Transverse colon (tissue), 3 donors: ENCODE measurements around the gene CTDP1.

ENCODE experiments used
- CTCF ChIP-seq, 5 experiments: fragments of 200-600 bp in 3 of 5; fragments of 450-650 bp in 2 of 5; sonication (generic) in 3 of 5; IDR thresholded peaks; 1 replicate in 2 of 5; 2 replicates in 3 of 5; pipeline ENCODE4 v1.5.1; 2016 to 2017; ENCODE audit warnings: antibody characterized with exemption in 5 of 5, inconsistent platforms in 3 of 5, mild to moderate bottlenecking in 2 of 5, moderate library complexity in 1 of 5
- POLR2A ChIP-seq: fragments of 450-650 bp; IDR thresholded peaks from one replicate; pipeline ENCODE4 v1.6.1; 2016; ENCODE audit warnings: antibody characterized with exemption, mild to moderate bottlenecking, moderate library complexity

GRCh38 chr18:79718878-79719477, 39.4 kb downstream of the CTDP1 start:
- TF ChIP-seq CTCF (IDR thresholded peaks at IDR 0.05): no peak
- TF ChIP-seq POLR2A: no peak
